GM12878 (cell line): ENCODE results near the gene C14orf119. TPM values are rescaled to one million over a fixed set of nuclear protein-coding genes. Genes with fewer than 3 reads are reported as not detected.
"Not testable (repeated sequence)": the region's sequence is repeated elsewhere in the genome, so short reads cannot be mapped to it uniquely, and the experiment has no call there.

Experiments
- ATAC-seq: fragments of 200-7000 bp; cut with Tn5 transposase; 3 replicates; pipeline ENCODE4 v1.9.1; 2020; ENCODE audit warnings: mild to moderate bottlenecking, moderate library complexity
- BruUV-seq: library from RNA; stranded (reverse); fragments of 400-500 nt; replicated peaks from 2 replicates; lab custom pipeline; 2021; lab: Mats Ljungman, UMichigan
- CTCF ChIA-PET: fragments of 300-600 bp; sonication (Branson Sonifier 250); formaldehyde crosslinking; extraction: SDS; loops from one replicate; lab custom pipeline; 2021; ENCODE audit warnings: inconsistent platforms; lab: Yijun Ruan, JAX
- POLR2A ChIA-PET: fragments of 350-600 bp; formaldehyde crosslinking; extraction: SDS; loops from one replicate; lab custom pipeline; 2021; ENCODE audit warnings: inconsistent platforms; lab: Charles Lee
- RAD21 ChIA-PET: fragments of 300-600 bp; sonication (Branson Sonifier 250); formaldehyde crosslinking; loops from one replicate; lab custom pipeline; 2023; ENCODE audit warnings: antibody characterized with exemption; ENCODE audit not compliant: unreplicated experiment; lab: Charles Lee
- SMC1A ChIA-PET: fragments of 300-600 bp; sonication (Branson Sonifier 250); formaldehyde crosslinking; loops from one replicate; lab custom pipeline; 2023; ENCODE audit not compliant: unreplicated experiment, uncharacterized antibody; lab: Charles Lee
- DNase-seq: peaks from one replicate; pipeline ENCODE4 v3.0.0-alpha.2; 2011; ENCODE audit warnings: low read depth, low spot score
- FAIRE-seq: peaks from 3 replicates; lab custom pipeline; 2011; peaks lifted over from hg19 to GRCh38; lab: Jason Lieb, UNC
- H2AFZ ChIP-seq: 2 replicates; pipeline ENCODE4 v1.6.0; 2011; ENCODE audit warnings: low read depth, low read length, control low read depth; ENCODE audit not compliant: control insufficient read depth
- H3K27ac ChIP-seq: 2 replicates; pipeline ENCODE4 v1.5.1; 2011; ENCODE audit warnings: control low read depth; ENCODE audit not compliant: control insufficient read depth, insufficient read depth
- H3K27me3 ChIP-seq, 2 experiments: replicated peaks in 1 of 2; 2 replicates each; pipeline versions ENCODE4 v1.6.0 to v1.6.1; 2011; ENCODE audit warnings: low read length in 1 of 2; ENCODE audit not compliant: control insufficient read depth in 2 of 2, insufficient read depth in 2 of 2
- H3K36me3 ChIP-seq, 2 experiments: 2 replicates each; pipeline ENCODE4 v1.5.1; 2011; ENCODE audit warnings: low read length in 1 of 2; ENCODE audit not compliant: control insufficient read depth in 2 of 2, insufficient read depth in 2 of 2
- H3K4me1 ChIP-seq: 2 replicates; pipeline ENCODE4 v1.6.1; 2011; ENCODE audit warnings: mild to moderate bottlenecking, low read length, moderate library complexity, mixed read lengths; ENCODE audit not compliant: control insufficient read depth, insufficient read depth
- H3K4me2 ChIP-seq: 2 replicates; pipeline ENCODE4 v1.6.0; 2011; ENCODE audit warnings: control low read depth; ENCODE audit not compliant: control insufficient read depth, insufficient read depth
- H3K4me3 ChIP-seq: fragments of 200-600 bp; sonication (generic); 2 replicates; pipeline ENCODE4 v1.5.1; 2016
- H3K79me2 ChIP-seq: 2 replicates; pipeline ENCODE4 v1.6.0; 2011; ENCODE audit warnings: low read length; ENCODE audit not compliant: control insufficient read depth, insufficient read depth
- H3K9ac ChIP-seq: 2 replicates; pipeline ENCODE4 v1.8.0; 2011; ENCODE audit warnings: low read length, control low read depth, mixed read lengths; ENCODE audit not compliant: control insufficient read depth, insufficient read depth
- H3K9me3 ChIP-seq: replicated peaks from 3 replicates; pipeline ENCODE4 v1.5.1; 2011; ENCODE audit warnings: mild to moderate bottlenecking, low read length; ENCODE audit not compliant: control insufficient read depth, insufficient read depth
- H4K20me1 ChIP-seq: 2 replicates; pipeline ENCODE4 v1.6.0; 2011; ENCODE audit not compliant: control insufficient read depth, insufficient read depth
- WGBS: methylation state at CpG from one replicate; pipeline ENCODE4 v1.1.6; 2016; ENCODE audit warnings: low lambda C conversion rate; ENCODE audit not compliant: insufficient replicate concordance, insufficient coverage; ENCODE audit errors: missing lambda C conversion rate; 5-methylcytosine and 5-hydroxymethylcytosine counted together
- in situ Hi-C: fragments of 300-500 bp; cut with MboI; formaldehyde crosslinking; loops from 9 replicates; pipeline ENCODE4 v1.14.3; 2018; ENCODE audit warnings: mixed read lengths
- intact Hi-C: fragments of 100-400 bp; cut with micrococcal nuclease; formaldehyde crosslinking; loops from one replicate; pipeline ENCODE4 v1.14.2; 2022; ENCODE audit not compliant: unreplicated experiment
- polyA plus RNA-seq, 11 experiments: library from polyadenylated mRNA; depleted of rRNA in 4 of 11; unstranded in 6 of 11; stranded (reverse) in 5 of 11; fragments of >200 nt; fragmentation: Nextera tagmentation in 4 of 11; fragmentation: Illumina TruSeq in 1 of 11; extraction: Ambion mirVana in 4 of 11; extraction: Trizol in 1 of 11; gene quantifications; 1 replicate in 1 of 11; 2 replicates in 10 of 11; pipeline versions ENCODE4 v1.2.1 to v1.2.3, GENCODE V29; 2011 to 2016; ENCODE audit warnings: inconsistent platforms in 2 of 11, missing spikeins in 2 of 11, low read depth in 1 of 11
- total RNA-seq, 4 experiments: library from RNA; depleted of rRNA in 3 of 4; stranded (reverse); fragments of >200 nt in 3 of 4; fragmentation: Illumina TruSeq in 1 of 4; extraction: Trizol in 1 of 4; gene quantifications; 2 replicates each; pipeline versions ENCODE4 v1.2.1 to v1.2.3, GENCODE V29; 2013 to 2021

C14orf119 gene
- total and polyA plus RNA-seq, 10 of the 15 experiments (the other 5 are each of a cell fraction or from before 2014, with no cell fraction given) = 32.3 to 228 (median 57.6) TPM

- CTCF ChIA-PET, H3K36me3 ChIP-seq, SMC1A ChIA-PET, BruUV-seq, ATAC-seq, DNase-seq, H3K4me2 ChIP-seq, H3K4me3 ChIP-seq, H3K27ac ChIP-seq, H3K27me3 ChIP-seq, H2AFZ ChIP-seq, RAD21 ChIA-PET, in situ Hi-C loops, H3K79me2 ChIP-seq, H3K9ac ChIP-seq, intact Hi-C loops, FAIRE-seq, POLR2A ChIA-PET, H3K9me3 ChIP-seq, H3K4me1 ChIP-seq, H4K20me1 ChIP-seq: not testable (repeated sequence)
- WGBS = 31% methylated on average over 1 of the region's 5 CpGs
These were observed 12.3 kb downstream of the C14orf119 start for GRCh38 chr14:23107620-23108019.

GRCh38 chr14:23108169-23108568, 12.9 kb downstream of the C14orf119 start:
- H3K9me3 ChIP-seq, ATAC-seq, H3K4me2 ChIP-seq, H3K36me3 ChIP-seq, DNase-seq, POLR2A ChIA-PET, BruUV-seq, RAD21 ChIA-PET, H3K27ac ChIP-seq, H4K20me1 ChIP-seq, FAIRE-seq, in situ Hi-C loops, H3K27me3 ChIP-seq, H2AFZ ChIP-seq, H3K9ac ChIP-seq, intact Hi-C loops, H3K4me3 ChIP-seq, H3K79me2 ChIP-seq, H3K4me1 ChIP-seq: not testable (repeated sequence)
- WGBS = 54% methylated on average over 24 of the region's 24 CpGs
- CTCF ChIA-PET = interaction anchor here (1.1 to 5.4 kb wide), 5 partner anchors 12 to 40 kb away, joined by 3 to 45 read pairs (median 10); partner anchors contain the start of genes ACIN1, C14orf119 and CEBPE
- SMC1A ChIA-PET = interaction anchor here (1.2 kb wide), 1 partner anchor 31 kb away, joined by 5 read pairs; no protein-coding TSS in a partner anchor
